AG09309 (cell line): Measurements from ENCODE around the gene FAM149B1.

ENCODE experiments used
- DNase-seq: peaks from one replicate; pipeline ENCODE4 v3.0.0-alpha.2; 2010; ENCODE audit warnings: low read depth
- H3K4me3 ChIP-seq: 2 replicates; pipeline ENCODE4 v1.5.1; 2011; ENCODE audit warnings: mild to moderate bottlenecking, low read depth, low read length, moderate library complexity; ENCODE audit not compliant: control insufficient read depth
- CTCF ChIP-seq: IDR thresholded peaks from 2 replicates; pipeline ENCODE4 v1.5.1; 2011; ENCODE audit warnings: mild to moderate bottlenecking, low read depth, low read length, inconsistent platforms; ENCODE audit not compliant: insufficient read depth, control insufficient read depth; ENCODE audit errors: missing control alignments

Gene FAM149B1

GRCh38 chr10:73261362-73261995, 93.6 kb downstream of the FAM149B1 start:
- no peak overlapping the region for H3K4me3 ChIP-seq
- TF ChIP-seq CTCF, result no peak
- no peak for DNase-seq

- peak; percentile 85 for DNase-seq
- TF ChIP-seq CTCF, result no peak
- H3K4me3 ChIP-seq, result no peak overlapping the region
These were observed 94.3 kb downstream of the FAM149B1 start for GRCh38 chr10:73262105-73262730.

- DNase-seq, result no peak
- H3K4me3 ChIP-seq, result no peak overlapping the region
- no peak for TF ChIP-seq CTCF
These were observed 95.1 kb downstream of the FAM149B1 start for GRCh38 chr10:73262880-73263555.

- peak; percentile 54 for TF ChIP-seq CTCF
- peak; percentile 13 for DNase-seq
- no peak overlapping the region for H3K4me3 ChIP-seq
These were observed 95.9 kb downstream of the FAM149B1 start for GRCh38 chr10:73263693-73264347.

GRCh38 chr10:73264423-73264822, 96.5 kb downstream of the FAM149B1 start:
- DNase-seq, result no peak
- H3K4me3 ChIP-seq, result no peak overlapping the region
- no peak for TF ChIP-seq CTCF

GRCh38 chr10:73281097-73281496, 113.2 kb downstream of the FAM149B1 start:
- TF ChIP-seq CTCF, result no peak
- H3K4me3 ChIP-seq, result no peak overlapping the region
- DNase-seq, result no peak
